GM12864 (cell line): ENCODE results near the gene ZHX3.

Source experiments
- DNase-seq: peaks from one replicate; pipeline ENCODE4 v3.0.0-alpha.2; 2011; ENCODE audit warnings: low read depth
- H3K4me3 ChIP-seq: 2 replicates; pipeline ENCODE4 v1.5.1; 2011; ENCODE audit warnings: mild to moderate bottlenecking, low read depth, low read length, control low read depth
- TF ChIP-seq, protein P1 (sequence below): IDR thresholded peaks from 2 replicates; pipeline ENCODE4 v1.5.1; 2011; ENCODE audit warnings: low read depth, mild to moderate bottlenecking, moderate library complexity, low read length, control low read depth, inconsistent platforms; ENCODE audit errors: missing control alignments

The ZHX3 gene

GRCh38 chr20:41168281-41169161, 149.0 kb downstream of the ZHX3 start:
- TF ChIP-seq, protein P1, sequence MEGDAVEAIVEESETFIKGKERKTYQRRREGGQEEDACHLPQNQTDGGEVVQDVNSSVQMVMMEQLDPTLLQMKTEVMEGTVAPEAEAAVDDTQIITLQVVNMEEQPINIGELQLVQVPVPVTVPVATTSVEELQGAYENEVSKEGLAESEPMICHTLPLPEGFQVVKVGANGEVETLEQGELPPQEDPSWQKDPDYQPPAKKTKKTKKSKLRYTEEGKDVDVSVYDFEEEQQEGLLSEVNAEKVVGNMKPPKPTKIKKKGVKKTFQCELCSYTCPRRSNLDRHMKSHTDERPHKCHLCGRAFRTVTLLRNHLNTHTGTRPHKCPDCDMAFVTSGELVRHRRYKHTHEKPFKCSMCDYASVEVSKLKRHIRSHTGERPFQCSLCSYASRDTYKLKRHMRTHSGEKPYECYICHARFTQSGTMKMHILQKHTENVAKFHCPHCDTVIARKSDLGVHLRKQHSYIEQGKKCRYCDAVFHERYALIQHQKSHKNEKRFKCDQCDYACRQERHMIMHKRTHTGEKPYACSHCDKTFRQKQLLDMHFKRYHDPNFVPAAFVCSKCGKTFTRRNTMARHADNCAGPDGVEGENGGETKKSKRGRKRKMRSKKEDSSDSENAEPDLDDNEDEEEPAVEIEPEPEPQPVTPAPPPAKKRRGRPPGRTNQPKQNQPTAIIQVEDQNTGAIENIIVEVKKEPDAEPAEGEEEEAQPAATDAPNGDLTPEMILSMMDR = no peak
- no peak overlapping the region for H3K4me3 ChIP-seq
- DNase-seq = no peak

DNA sequence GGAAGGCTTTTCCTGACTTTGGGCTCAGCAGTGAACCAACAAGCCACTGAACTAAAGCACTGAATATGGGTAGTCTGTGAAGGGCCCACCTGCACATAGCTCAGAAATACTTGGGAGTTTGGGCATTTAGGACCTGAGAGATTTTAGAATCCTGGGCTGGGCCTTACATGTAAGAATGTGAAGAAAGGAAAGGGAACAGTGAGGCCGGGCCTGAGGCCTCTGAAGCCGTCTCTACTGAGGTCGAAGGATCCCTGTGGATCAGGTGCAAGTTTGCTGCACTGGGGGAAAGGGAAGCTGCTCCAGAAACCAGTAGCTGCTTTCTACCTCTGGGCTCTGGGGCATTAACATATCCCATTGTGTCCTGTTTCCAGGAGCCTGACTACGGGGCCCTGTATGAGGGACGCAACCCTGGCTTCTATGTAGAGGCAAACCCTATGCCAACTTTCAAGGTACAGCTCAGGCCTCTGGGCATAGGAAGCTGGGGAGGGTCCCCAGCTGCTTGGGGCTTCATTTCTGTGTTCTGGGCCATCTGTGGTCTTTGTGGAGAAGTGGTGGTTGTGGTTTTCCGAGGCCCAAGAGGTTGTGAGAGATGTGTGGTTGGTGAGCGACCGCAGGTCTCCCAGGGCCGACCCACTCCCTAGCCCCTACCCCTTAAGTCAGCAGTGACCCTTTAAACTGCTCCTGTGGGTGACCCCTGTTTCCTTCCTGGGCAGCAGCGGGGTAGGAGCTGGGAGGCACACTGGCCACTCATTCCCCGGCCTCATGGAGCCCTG, 149.9 kb downstream of the ZHX3 start:
- H3K4me3 ChIP-seq = no peak overlapping the region
- no peak for DNase-seq
- TF ChIP-seq, protein P1 = no peak

GRCh38 chr20:41167118-41167470, 150.4 kb downstream of the ZHX3 start:
- TF ChIP-seq, protein P1 = no peak

GRCh38 chr20:41166201-41167117, 151.1 kb downstream of the ZHX3 start:
- no peak for DNase-seq
- no peak overlapping the region for H3K4me3 ChIP-seq
- TF ChIP-seq, protein P1 = no peak

More at GRCh38 chr20:41167118-41167470, 150.4 kb downstream of the ZHX3 start:
- no peak for DNase-seq
- H3K4me3 ChIP-seq = no peak overlapping the region

DNA sequence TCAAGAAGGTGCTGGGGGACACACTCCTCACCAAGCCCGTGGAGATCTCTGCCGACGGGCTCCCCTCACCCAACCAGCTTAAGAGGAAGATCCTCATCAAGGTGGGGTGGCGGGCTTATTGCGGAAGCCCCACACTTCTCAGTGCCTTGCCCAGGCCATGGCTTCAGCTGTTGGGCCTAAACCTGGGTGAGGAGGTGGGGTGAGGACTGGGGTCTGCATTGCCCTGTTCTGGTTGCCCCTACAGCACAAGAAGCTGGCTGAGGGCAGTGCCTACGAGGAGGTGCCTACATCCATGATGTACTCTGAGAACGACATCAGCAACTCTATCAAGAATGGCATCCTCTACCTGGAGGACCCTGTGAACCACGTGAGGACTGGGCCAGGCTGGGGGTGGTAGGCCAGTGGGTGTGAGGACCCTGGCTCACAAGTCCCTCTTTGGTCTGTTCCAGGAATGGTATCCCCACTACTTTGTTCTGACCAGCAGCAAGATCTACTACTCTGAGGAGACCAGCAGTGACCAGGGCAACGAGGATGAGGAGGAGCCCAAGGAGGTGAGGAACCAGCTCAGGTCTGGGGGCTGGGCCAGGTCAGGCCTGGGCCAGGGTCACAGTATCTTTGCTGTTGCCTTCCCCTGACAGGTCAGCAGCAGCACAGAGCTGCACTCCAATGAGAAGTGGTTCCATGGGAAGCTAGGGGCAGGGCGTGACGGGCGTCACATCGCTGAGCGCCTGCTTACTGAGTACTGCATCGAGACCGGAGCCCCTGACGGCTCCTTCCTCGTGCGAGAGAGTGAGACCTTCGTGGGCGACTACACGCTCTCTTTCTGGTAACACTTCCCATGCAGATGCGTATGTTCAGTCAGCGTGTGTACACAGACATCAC, 152.3 kb downstream of the ZHX3 start:
- DNase-seq = no peak
- H3K4me3 ChIP-seq = no peak overlapping the region
- TF ChIP-seq, protein P1 = no peak

DNA sequence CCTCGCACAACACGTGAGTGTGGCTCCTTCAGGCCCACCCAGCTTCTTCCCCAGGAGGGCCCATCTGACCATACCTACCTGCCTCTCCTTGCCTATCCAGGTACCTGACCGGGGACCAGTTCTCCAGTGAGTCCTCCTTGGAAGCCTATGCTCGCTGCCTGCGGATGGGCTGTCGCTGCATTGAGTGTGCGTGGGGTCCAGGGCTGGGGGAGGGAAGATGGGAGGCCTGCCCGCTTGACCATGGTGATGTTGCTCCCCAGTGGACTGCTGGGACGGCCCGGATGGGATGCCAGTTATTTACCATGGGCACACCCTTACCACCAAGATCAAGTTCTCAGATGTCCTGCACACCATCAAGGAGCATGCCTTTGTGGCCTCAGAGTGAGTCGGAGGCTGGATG, 153.7 kb downstream of the ZHX3 start:
- no peak for DNase-seq
- no peak overlapping the region for H3K4me3 ChIP-seq
- TF ChIP-seq, protein P1 = no peak
